H1 (cell line): Measurements from ENCODE around the gene LDLRAD3. TPM values are rescaled to one million over a fixed set of nuclear protein-coding genes. Genes with fewer than 3 reads are reported as not detected.

Experiments
- CTCF ChIA-PET: fragments of 300-600 bp; sonication (Branson Sonifier 250); formaldehyde crosslinking; loops from one replicate; lab custom pipeline; 2021; ENCODE audit not compliant: partially characterized antibody; lab: Charles Lee
- POLR2A ChIA-PET: fragments of 300-600 bp; sonication (Branson Sonifier 250); formaldehyde crosslinking; loops from one replicate; lab custom pipeline; 2021; ENCODE audit warnings: inconsistent platforms; ENCODE audit not compliant: partially characterized antibody; lab: Charles Lee
- DNase-seq, 2 experiments: peaks; one replicate each; pipeline versions ENCODE4 v3.0.0 to v3.0.0-alpha.2; 2010 to 2022; ENCODE audit warnings: low spot score in 2 of 2, low read depth in 1 of 2, mixed read lengths in 1 of 2
- FAIRE-seq: peaks from 2 replicates; lab custom pipeline; 2011; peaks lifted over from hg19 to GRCh38; lab: Jason Lieb, UNC
- H2AFZ ChIP-seq: 2 replicates; pipeline ENCODE4 v1.8.1; 2012; ENCODE audit warnings: low read length, inconsistent platforms
- H2AK5ac ChIP-seq: 2 replicates; pipeline ENCODE4 v1.6.1; 2013; ENCODE audit warnings: low read depth, low read length
- H2BK120ac ChIP-seq: replicated peaks from 2 replicates; pipeline ENCODE3; 2013; ENCODE audit warnings: low read depth, low read length, inconsistent platforms
- H2BK12ac ChIP-seq: 2 replicates; pipeline ENCODE4 v1.6.1; 2013; ENCODE audit warnings: low read depth, low read length
- H2BK15ac ChIP-seq: 2 replicates; pipeline ENCODE4 v1.6.1; 2013; ENCODE audit warnings: low read length
- H2BK20ac ChIP-seq: 2 replicates; pipeline ENCODE4 v1.6.1; 2013; ENCODE audit warnings: low read length
- H2BK5ac ChIP-seq: 2 replicates; pipeline ENCODE4 v1.6.1; 2013; ENCODE audit warnings: low read depth, low read length
- H3K14ac ChIP-seq: 2 replicates; pipeline ENCODE4 v1.6.1; 2013; ENCODE audit warnings: inconsistent platforms; ENCODE audit not compliant: insufficient read length
- H3K18ac ChIP-seq: 2 replicates; pipeline ENCODE4 v1.6.1; 2013; ENCODE audit warnings: low read length; ENCODE audit errors: extremely low read depth
- H3K23ac ChIP-seq: 2 replicates; pipeline ENCODE4 v1.6.1; 2013; ENCODE audit warnings: inconsistent platforms; ENCODE audit not compliant: insufficient read length
- H3K23me2 ChIP-seq: 2 replicates; pipeline ENCODE4 v1.6.1; 2013; ENCODE audit warnings: low read depth, low read length
- H3K27ac ChIP-seq: 2 replicates; pipeline ENCODE4 v1.6.1; 2011; ENCODE audit warnings: low read depth, low read length, inconsistent platforms
- H3K27me3 ChIP-seq, 4 experiments: replicated peaks in 1 of 4; 1 replicate in 1 of 4; 2 replicates in 3 of 4; pipeline versions ENCODE4 v1.6.1 to v1.8.1; 2011 to 2013; ENCODE audit warnings: low read length in 3 of 4, mild to moderate bottlenecking in 3 of 4, inconsistent platforms in 2 of 4, mixed read lengths in 2 of 4, moderate library complexity in 1 of 4; ENCODE audit not compliant: control insufficient read depth in 3 of 4, insufficient read depth in 3 of 4; ENCODE audit errors: extremely low read depth in 1 of 4
- H3K36me3 ChIP-seq, 4 experiments: 2 replicates each; pipeline versions ENCODE4 v1.6.1 to v1.8.1; 2011 to 2013; ENCODE audit warnings: mild to moderate bottlenecking in 4 of 4, low read length in 3 of 4, moderate library complexity in 2 of 4, control low read depth in 1 of 4, inconsistent platforms in 1 of 4; ENCODE audit not compliant: insufficient read depth in 4 of 4, control insufficient read depth in 2 of 4
- H3K4ac ChIP-seq: replicated peaks from 2 replicates; pipeline ENCODE3; 2013; ENCODE audit warnings: low read length, low read depth, mixed read lengths, inconsistent platforms; ENCODE audit not compliant: insufficient read length
- H3K4me1 ChIP-seq, 4 experiments: replicated peaks in 1 of 4; 1 replicate in 1 of 4; 2 replicates in 3 of 4; pipeline versions ENCODE4 v1.6.1 to v1.8.1; 2011 to 2013; ENCODE audit warnings: low read length in 3 of 4, inconsistent platforms in 2 of 4, mixed read lengths in 1 of 4; ENCODE audit not compliant: insufficient read depth in 4 of 4, control insufficient read depth in 3 of 4
- H3K4me2 ChIP-seq, 2 experiments: 2 replicates each; pipeline versions ENCODE4 v1.6.1 to v1.8.1; 2011 to 2013; ENCODE audit warnings: low read depth in 2 of 2, low read length in 2 of 2, control low read depth in 1 of 2, inconsistent platforms in 1 of 2, mild to moderate bottlenecking in 1 of 2; ENCODE audit not compliant: insufficient read depth in 1 of 2
- H3K4me3 ChIP-seq, 4 experiments: fragments of 200-600, 300-600 bp in 1 of 4; sonication (generic), shearing (Covaris generic), sonication (Bioruptor Twin) in 1 of 4; 2 replicates each; pipeline versions ENCODE4 v1.5.1 to v1.8.1; 2011 to 2016; ENCODE audit warnings: low read length in 4 of 4, low read depth in 3 of 4, control low read depth in 2 of 4, inconsistent platforms in 2 of 4, mild to moderate bottlenecking in 2 of 4, mixed read lengths in 1 of 4, moderate library complexity in 1 of 4; ENCODE audit not compliant: insufficient read depth in 2 of 4; ENCODE audit errors: extremely low read depth in 1 of 4
- H3K56ac ChIP-seq: replicated peaks from 2 replicates; pipeline ENCODE3; 2013; ENCODE audit warnings: low read depth, mild to moderate bottlenecking, mixed read lengths, low read length, inconsistent platforms; ENCODE audit not compliant: insufficient read length
- H3K79me1 ChIP-seq: 2 replicates; pipeline ENCODE4 v1.6.1; 2013; ENCODE audit warnings: low read depth, low read length, control low read depth
- H3K79me2 ChIP-seq, 2 experiments: 2 replicates each; pipeline versions ENCODE4 v1.6.1 to v1.8.1; 2012 to 2013; ENCODE audit warnings: low read length in 2 of 2, mild to moderate bottlenecking in 2 of 2, inconsistent platforms in 1 of 2; ENCODE audit not compliant: insufficient read depth in 2 of 2, control insufficient read depth in 1 of 2
- H3K9ac ChIP-seq, 4 experiments: replicated peaks in 1 of 4; 1 replicate in 1 of 4; 2 replicates in 3 of 4; pipeline versions ENCODE4 v1.6.1 to v1.8.1; 2011 to 2013; ENCODE audit warnings: low read depth in 3 of 4, low read length in 3 of 4, control low read depth in 2 of 4, mild to moderate bottlenecking in 2 of 4, moderate library complexity in 2 of 4, inconsistent platforms in 1 of 4; ENCODE audit errors: extremely low read depth in 1 of 4
- H3K9me3 ChIP-seq, 2 experiments: 2 replicates each; pipeline versions ENCODE4 v1.6.1 to v1.8.1; 2012 to 2013; ENCODE audit warnings: mild to moderate bottlenecking in 2 of 2, moderate library complexity in 2 of 2, control low read depth in 1 of 2, inconsistent platforms in 1 of 2, low read depth in 1 of 2, low read length in 1 of 2, mixed read lengths in 1 of 2; ENCODE audit not compliant: insufficient read depth in 2 of 2
- H4K20me1 ChIP-seq, 2 experiments: replicated peaks in 1 of 2; 2 replicates each; pipeline versions ENCODE3 to v1.8.1; 2011 to 2013; ENCODE audit warnings: inconsistent platforms in 2 of 2, low read length in 2 of 2, mild to moderate bottlenecking in 1 of 2; ENCODE audit not compliant: insufficient read depth in 2 of 2, control insufficient read depth in 1 of 2
- H4K5ac ChIP-seq: 2 replicates; pipeline ENCODE4 v1.6.1; 2013; ENCODE audit warnings: low read length, low read depth, mixed read lengths, inconsistent platforms; ENCODE audit not compliant: insufficient read length
- H4K8ac ChIP-seq: 2 replicates; pipeline ENCODE4 v1.8.0; 2013; ENCODE audit warnings: mild to moderate bottlenecking, moderate library complexity, low read length, inconsistent platforms; ENCODE audit not compliant: insufficient read depth; ENCODE audit errors: extremely low read depth
- H4K91ac ChIP-seq: replicated peaks from 2 replicates; pipeline ENCODE3; 2013; ENCODE audit warnings: low read length, mixed read lengths, inconsistent platforms; ENCODE audit not compliant: insufficient read length
- CBX8 ChIP-seq: fragments of 300-800, 300-1000 bp; sonication (generic); IDR thresholded peaks from 2 replicates; pipeline ENCODE4 v1.7.1; 2016; ENCODE audit warnings: low read depth, low read length, borderline replicate concordance
- CHD1 ChIP-seq: IDR thresholded peaks from 2 replicates; pipeline ENCODE4 v1.6.1; 2012; ENCODE audit warnings: low read depth, low read length, improper control_type of control experiment
- GABPA ChIP-seq: IDR thresholded peaks from 2 replicates; pipeline ENCODE4 v1.6.1; 2011; ENCODE audit warnings: mild to moderate bottlenecking, low read length, moderate library complexity, borderline replicate concordance; ENCODE audit not compliant: insufficient read depth
- GTF2F1 ChIP-seq: IDR thresholded peaks from 2 replicates; pipeline ENCODE4 v1.6.1; 2012; ENCODE audit warnings: low read depth, low read length, improper control_type of control experiment, borderline replicate concordance
- JUN ChIP-seq: IDR thresholded peaks from 2 replicates; pipeline ENCODE4 v1.6.1; 2011; ENCODE audit warnings: low read depth, mild to moderate bottlenecking, improper control_type of control experiment, low read length
- JUND ChIP-seq: IDR thresholded peaks from 2 replicates; pipeline ENCODE4 v1.6.1; 2011; ENCODE audit warnings: mild to moderate bottlenecking, improper control_type of control experiment, low read length
- KDM4A ChIP-seq: IDR thresholded peaks from one replicate; pipeline ENCODE4 v1.7.1; 2012; ENCODE audit warnings: low read depth, mild to moderate bottlenecking, moderate library complexity, low read length, inconsistent platforms; ENCODE audit not compliant: severe bottlenecking
- PHF8 ChIP-seq: fragments of 200-600 bp; sonication (generic); conservative IDR thresholded peaks from 2 replicates; pipeline ENCODE4 v1.7.1; 2012; ENCODE audit warnings: low read depth, mild to moderate bottlenecking, inconsistent platforms, low read length, moderate library complexity
- POU5F1 ChIP-seq: IDR thresholded peaks from 2 replicates; pipeline ENCODE4 v1.6.1; 2011; ENCODE audit warnings: low read depth, mild to moderate bottlenecking, low read length, moderate library complexity
- SIRT6 ChIP-seq: IDR thresholded peaks from one replicate; pipeline ENCODE4 v1.7.1; 2012; ENCODE audit warnings: low read length, inconsistent platforms
- SP2 ChIP-seq: IDR thresholded peaks from 2 replicates; pipeline ENCODE4 v1.6.1; 2012; ENCODE audit warnings: mild to moderate bottlenecking, low read length, inconsistent platforms
- SUZ12 ChIP-seq: fragments of 200-600 bp; sonication (generic); IDR thresholded peaks from 2 replicates; pipeline ENCODE4 v1.6.1; 2012; ENCODE audit warnings: mild to moderate bottlenecking, inconsistent platforms, low read length, moderate library complexity, mixed read lengths
- TBP ChIP-seq: IDR thresholded peaks from 2 replicates; pipeline ENCODE4 v1.6.1; 2011; ENCODE audit warnings: low read depth, low read length, improper control_type of control experiment
- WGBS, 2 experiments: shearing (Covaris generic) in 1 of 2; methylation state at CpG; one replicate each; pipeline versions ENCODE4 v1.1.6 to v1.1.7; 2013 to 2015; ENCODE audit warnings: low lambda C conversion rate in 2 of 2, mixed read lengths in 2 of 2, inconsistent platforms in 1 of 2, low coverage in 1 of 2, missing lambda C conversion rate in 1 of 2; ENCODE audit not compliant: insufficient replicate concordance in 2 of 2, insufficient coverage in 1 of 2, insufficient read length in 1 of 2; ENCODE audit errors: extremely low coverage in 1 of 2, missing lambda C conversion rate in 1 of 2; 5-methylcytosine and 5-hydroxymethylcytosine counted together
- polyA plus RNA-seq, 7 experiments: library from polyadenylated mRNA; depleted of rRNA in 3 of 7; stranded (reverse) in 5 of 7; unstranded in 2 of 7; fragments of >200 nt in 5 of 7; fragments of 200-250 nt in 2 of 7; gene quantifications; 1 replicate in 5 of 7; 2 replicates in 1 of 7; 4 replicates in 1 of 7; pipeline versions ENCODE4 v1.2.1 to v1.2.3, GENCODE V29; 2011 to 2013; ENCODE audit warnings: missing spikeins in 2 of 7, mixed read lengths in 2 of 7
- total RNA-seq: library from RNA; stranded (reverse); fragmentation: NEBNext Ultra II Directional; extraction: Animal tissue kit (Norgen Biotek cat#: 25700); gene quantifications from 2 replicates; pipeline ENCODE4 v1.2.1, GENCODE V29; 2021
- TF ChIP-seq, protein P1 (sequence below): IDR thresholded peaks from 2 replicates; pipeline ENCODE4 v1.6.1; 2011; ENCODE audit warnings: low read length, improper control_type of control experiment

Gene LDLRAD3
- total and polyA plus RNA-seq, 2 of the 8 experiments (the other 6 are each of a cell fraction or from before 2014, with no cell fraction given), result 18.6 to 22.8 TPM

DNA sequence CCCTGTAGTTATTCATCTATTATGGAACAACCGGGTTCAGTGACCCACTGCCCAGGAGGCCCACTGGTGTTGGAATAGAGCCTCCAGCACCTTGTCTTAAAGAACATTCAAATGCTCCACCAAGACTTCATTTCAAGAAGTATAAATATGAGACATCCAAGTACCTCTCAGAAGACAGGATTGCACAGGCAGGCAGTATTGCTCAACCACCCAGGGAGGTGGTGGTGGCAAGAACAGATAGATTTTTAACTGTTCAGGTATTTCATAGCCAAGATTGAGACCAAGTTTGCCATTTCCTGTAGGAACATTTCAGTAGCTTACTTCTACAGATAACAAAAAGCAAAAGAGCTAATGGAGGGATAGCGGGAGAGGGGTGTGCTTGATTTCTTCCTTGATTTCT, 266.7 kb downstream of the LDLRAD3 start:
- Histone ChIP-seq H2BK120ac (no peak overlapping the region), H3K4me2 (no peak overlapping the region), H2BK5ac (no peak overlapping the region), H3K36me3 (no peaks in the 10 kb centered on the region), H4K20me1 (no peaks in the 10 kb centered on the region), H2BK12ac (no peak overlapping the region), H3K18ac (no peak overlapping the region), H3K79me2 (no peaks in the 10 kb centered on the region), H3K9ac (no peak overlapping the region), H4K91ac (no peak overlapping the region), H2BK15ac (no peak overlapping the region), H3K27ac (no peak overlapping the region), H4K5ac (no peak overlapping the region), H4K8ac (no peak overlapping the region), H3K79me1 (no peaks in the 10 kb centered on the region), H2AK5ac (no peak overlapping the region), H3K23me2 (no peaks in the 10 kb centered on the region), H3K9me3 (no peaks in the 10 kb centered on the region), H3K23ac (no peak overlapping the region), H3K14ac (no peak overlapping the region), H3K4me3 (no peak overlapping the region), H2BK20ac (no peak overlapping the region)
- CTCF ChIA-PET, result interaction anchor here (0.7 to 3.0 kb wide), 7 partner anchors 12 to 185 kb away, joined by 3 to 10 read pairs (median 3); no protein-coding TSS in a partner anchor
- DNase-seq, result no peak
- POLR2A ChIA-PET, result no interaction called here
- 97% methylated on average over 2 of the region's 2 CpGs; no CpG with 5 or more reads in 1 of the 2 experiments for whole genome bisulfite sequencing, 2 experiments
- FAIRE-seq, result no peak
- TF ChIP-seq CHD1 (no peak), CBX8 (no peak), POU5F1 (no peak), SP2 (no peak), GABPA (no peak), JUND (no peak), TBP (no peak), JUN (no peak), PHF8 (no peak), KDM4A (no peak), SIRT6 (no peak), SUZ12 (no peak), GTF2F1 (no peak)
- TF ChIP-seq, protein P1, sequence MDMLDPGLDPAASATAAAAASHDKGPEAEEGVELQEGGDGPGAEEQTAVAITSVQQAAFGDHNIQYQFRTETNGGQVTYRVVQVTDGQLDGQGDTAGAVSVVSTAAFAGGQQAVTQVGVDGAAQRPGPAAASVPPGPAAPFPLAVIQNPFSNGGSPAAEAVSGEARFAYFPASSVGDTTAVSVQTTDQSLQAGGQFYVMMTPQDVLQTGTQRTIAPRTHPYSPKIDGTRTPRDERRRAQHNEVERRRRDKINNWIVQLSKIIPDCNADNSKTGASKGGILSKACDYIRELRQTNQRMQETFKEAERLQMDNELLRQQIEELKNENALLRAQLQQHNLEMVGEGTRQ, result no peak
- TF ChIP-seq, all 59 proteins: peak for 0
- H3K56ac ChIP-seq, result no peak overlapping the region
- H2AFZ ChIP-seq, result no peak overlapping the region
- no peak overlapping the region for H3K4ac ChIP-seq
- H3K27me3 ChIP-seq, result peaks cover 0 to 2% (median 0%) of the 10 kb centered on the region in 4 experiments; a peak in 1 of 7 replicates
- peaks cover 0 to 6% (median 3%) of the 10 kb centered on the region in 4 experiments; a peak in 4 of 7 replicates for H3K4me1 ChIP-seq
